ENCODE measurements around the gene MFAP1.

DNA sequence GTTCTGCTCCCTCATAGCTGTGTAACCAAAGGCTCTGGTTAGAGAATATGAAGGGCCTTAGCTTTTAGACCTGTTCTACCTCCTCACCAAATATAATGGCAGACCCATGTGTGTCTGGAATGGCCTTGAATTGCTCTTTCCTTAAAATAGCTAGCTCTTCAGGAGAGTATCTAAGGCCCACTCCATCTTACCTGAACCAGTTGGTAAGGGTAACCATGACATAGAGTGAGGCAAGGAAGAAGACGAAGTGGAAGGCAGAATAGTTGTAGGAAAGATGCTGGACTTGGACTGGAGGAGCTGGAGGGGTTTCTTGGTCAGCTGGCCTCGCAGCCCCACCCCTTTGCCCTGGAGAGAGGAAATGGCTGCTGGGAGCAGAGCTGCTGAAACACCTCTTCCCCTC lies 29.3 kb downstream of the MFAP1 start:
- no peak for TF ChIP-seq ZBTB7A (IDR thresholded peaks at IDR 0.05; ENCODE audit: low read depth)
- TF ChIP-seq TAF1 (IDR thresholded peaks at IDR 0.05; ENCODE audit: low read depth) = no peak
- TF ChIP-seq CREB1 (IDR thresholded peaks at IDR 0.05; ENCODE audit: low read depth) = no peak

Measured in Ishikawa (cell line).